Keratinocyte (primary cell): ENCODE results near the gene SYVN1. TPM values are rescaled to one million over a fixed set of nuclear protein-coding genes. Genes with fewer than 3 reads are reported as not detected.

Experiments
- DNase-seq: peaks from one replicate; pipeline ENCODE4 v3.0.0-alpha.2; 2011; ENCODE audit warnings: low read depth, missing footprints, low spot score
- FAIRE-seq: peaks from 2 replicates; lab custom pipeline; 2011; peaks lifted over from hg19 to GRCh38; lab: Jason Lieb, UNC
- H2AFZ ChIP-seq: 2 replicates; pipeline ENCODE4 v1.6.0; 2012; ENCODE audit warnings: low read length, control low read depth, inconsistent platforms; ENCODE audit not compliant: control insufficient read depth
- H3K27ac ChIP-seq: 2 replicates; pipeline ENCODE4 v1.5.1; 2011; ENCODE audit warnings: low read length; ENCODE audit not compliant: control insufficient read depth, insufficient read depth
- H3K27me3 ChIP-seq: 3 replicates; pipeline ENCODE4 v1.6.0; 2011; ENCODE audit warnings: low read length; ENCODE audit not compliant: control insufficient read depth, insufficient read depth; ENCODE audit errors: extremely low read depth
- H3K36me3 ChIP-seq, 2 experiments: 2 replicates in 1 of 2; 3 replicates in 1 of 2; pipeline ENCODE4 v1.5.1; 2011; ENCODE audit warnings: low read length in 2 of 2, mild to moderate bottlenecking in 1 of 2; ENCODE audit not compliant: control insufficient read depth in 2 of 2, insufficient read depth in 2 of 2; ENCODE audit errors: extremely low read depth in 1 of 2
- H3K4me1 ChIP-seq: 3 replicates; pipeline ENCODE4 v1.5.1; 2011; ENCODE audit warnings: low read length; ENCODE audit not compliant: control insufficient read depth, insufficient read depth; ENCODE audit errors: extremely low read depth
- H3K4me2 ChIP-seq: 3 replicates; pipeline ENCODE4 v1.6.0; 2011; ENCODE audit warnings: low read depth, low read length; ENCODE audit not compliant: control insufficient read depth, insufficient read depth; ENCODE audit errors: extremely low read depth
- H3K4me3 ChIP-seq, 3 experiments: fragments of 200-600 bp in 1 of 3; sonication (generic) in 1 of 3; 2 replicates in 2 of 3; 3 replicates in 1 of 3; pipeline ENCODE4 v1.5.1; 2011 to 2016; ENCODE audit warnings: low read length in 3 of 3, mild to moderate bottlenecking in 3 of 3, control low read depth in 2 of 3, inconsistent platforms in 1 of 3, low read depth in 1 of 3, mixed read lengths in 1 of 3, mixed run types in 1 of 3, moderate library complexity in 1 of 3; ENCODE audit not compliant: control insufficient read depth in 2 of 3, insufficient read depth in 2 of 3; ENCODE audit errors: extremely low read depth in 1 of 3
- H3K79me2 ChIP-seq: 2 replicates; pipeline ENCODE4 v1.6.0; 2012; ENCODE audit warnings: low read length; ENCODE audit not compliant: control insufficient read depth, insufficient read depth
- H3K9ac ChIP-seq: 3 replicates; pipeline ENCODE4 v1.6.0; 2011; ENCODE audit warnings: low read length; ENCODE audit not compliant: control insufficient read depth, insufficient read depth; ENCODE audit errors: extremely low read depth
- H3K9me1 ChIP-seq: 3 replicates; pipeline ENCODE4 v1.6.0; 2011; ENCODE audit warnings: low read length; ENCODE audit not compliant: control insufficient read depth, insufficient read depth; ENCODE audit errors: extremely low read depth
- H3K9me3 ChIP-seq: 2 replicates; pipeline ENCODE4 v1.5.1; 2012; ENCODE audit warnings: low read depth, low read length; ENCODE audit not compliant: control insufficient read depth
- H4K20me1 ChIP-seq: 3 replicates; pipeline ENCODE4 v1.6.0; 2011; ENCODE audit warnings: low read length; ENCODE audit not compliant: control insufficient read depth, insufficient read depth; ENCODE audit errors: extremely low read depth
- EZH2 ChIP-seq: IDR thresholded peaks from one replicate; pipeline ENCODE4 v1.6.1; 2012; ENCODE audit warnings: inconsistent platforms, mild to moderate bottlenecking, low read length, moderate library complexity
- dilution Hi-C: fragments of 300-500 bp; cut with MboI; formaldehyde crosslinking; loops from one replicate; pipeline ENCODE4 v1.7.0; 2020; ENCODE audit warnings: low sequenced_read_pairs; ENCODE audit not compliant: extremely low pct_ligation_motif_present
- polyA plus RNA-seq, 5 experiments: library from polyadenylated mRNA; depleted of rRNA in 3 of 5; stranded (reverse) in 3 of 5; stranded (forward) in 1 of 5; unstranded in 1 of 5; fragments of >200 nt; gene quantifications; 1 replicate in 1 of 5; 2 replicates in 3 of 5; 3 replicates in 1 of 5; pipeline versions ENCODE4 v1.2.1 to v1.2.3, GENCODE V29; 2011 to 2012; ENCODE audit warnings: missing spikeins in 2 of 5, low read depth in 1 of 5, low replicate concordance in 1 of 5
- TF ChIP-seq, protein P1 (sequence below), 3 experiments: IDR thresholded peaks in 1 of 3; conservative IDR thresholded peaks in 1 of 3; optimal IDR thresholded peaks in 1 of 3; 2 replicates in 2 of 3; 3 replicates in 1 of 3; pipeline versions ENCODE3 to v1.5.1; 2011; ENCODE audit warnings: low read length in 3 of 3, mild to moderate bottlenecking in 3 of 3, moderate library complexity in 2 of 3, control low read depth in 1 of 3, inconsistent platforms in 1 of 3; ENCODE audit not compliant: insufficient read depth in 2 of 3; ENCODE audit errors: extremely low read depth in 1 of 3

Gene SYVN1
- polyA plus RNA-seq, 1 donor (not counting 4 experiments of a cell fraction or from before 2014, with no cell fraction given) = 10.8 TPM

DNA sequence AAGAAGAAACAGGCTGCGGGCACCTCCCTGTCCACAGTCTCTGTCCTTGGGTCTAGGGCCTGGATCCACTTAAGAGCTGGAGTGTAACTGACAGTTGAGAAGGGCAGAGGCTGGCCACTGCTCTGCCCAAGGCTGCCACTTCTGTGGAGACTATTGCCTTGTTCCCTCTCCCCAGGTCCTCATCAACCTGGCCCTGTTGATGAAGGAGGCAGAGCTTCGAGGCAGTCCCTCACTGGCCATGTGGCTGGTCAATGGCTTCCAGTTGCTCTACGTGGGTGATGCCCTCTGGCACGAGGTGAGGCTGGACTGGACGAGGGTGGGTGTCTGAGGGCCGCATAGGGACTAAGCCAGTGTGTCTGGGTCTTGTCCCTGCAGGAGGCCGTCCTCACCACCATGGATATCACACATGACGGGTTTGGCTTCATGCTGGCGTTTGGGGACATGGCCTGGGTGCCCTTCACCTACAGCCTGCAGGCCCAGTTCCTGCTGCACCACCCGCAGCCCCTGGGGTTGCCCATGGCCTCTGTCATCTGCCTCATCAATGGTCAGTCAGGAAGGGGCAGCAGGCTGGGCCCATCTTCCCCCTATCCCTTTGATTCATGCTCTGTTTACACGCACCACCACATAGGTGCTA lies 19.7 kb downstream of the SYVN1 start:
- dilution Hi-C loops = no loop called here
- H3K9ac ChIP-seq = no peak overlapping the region

DNA sequence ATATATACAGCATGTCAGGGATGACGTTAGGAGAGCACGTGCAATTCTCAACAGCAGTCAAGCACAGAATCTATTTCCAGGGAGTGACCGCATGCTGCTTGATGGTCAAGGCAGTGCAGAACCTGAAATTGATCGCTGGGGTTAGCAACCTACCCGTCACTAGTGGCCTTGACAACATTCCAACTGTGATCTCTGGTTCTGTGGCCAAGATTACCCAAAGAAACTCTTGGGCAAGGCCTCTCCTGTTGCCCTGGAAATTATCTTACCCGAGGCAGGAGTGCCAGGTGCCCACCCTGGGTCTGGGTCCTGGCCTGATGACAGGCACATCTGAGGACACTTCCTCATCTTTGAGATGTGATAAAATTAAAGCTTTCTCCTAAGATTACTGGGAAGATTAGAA lies 20.5 kb downstream of the SYVN1 start:
- Histone ChIP-seq H3K9ac (no peak overlapping the region), H3K27me3 (no peaks in the 10 kb centered on the region), H3K79me2 (peaks cover 18% of the 10 kb centered on the region), H3K4me3 (no peak overlapping the region), H4K20me1 (no peaks in the 10 kb centered on the region), H2AFZ (no peak overlapping the region), H3K9me1 (peaks cover 2% of the 10 kb centered on the region), H3K27ac (no peak overlapping the region), H3K4me2 (no peak overlapping the region), H3K9me3 (no peaks in the 10 kb centered on the region), H3K36me3 (peaks cover 14 to 15% of the 10 kb centered on the region in 2 experiments), H3K4me1 (peaks cover 32% of the 10 kb centered on the region)
- no peak for TF ChIP-seq EZH2
- TF ChIP-seq, protein P1, sequence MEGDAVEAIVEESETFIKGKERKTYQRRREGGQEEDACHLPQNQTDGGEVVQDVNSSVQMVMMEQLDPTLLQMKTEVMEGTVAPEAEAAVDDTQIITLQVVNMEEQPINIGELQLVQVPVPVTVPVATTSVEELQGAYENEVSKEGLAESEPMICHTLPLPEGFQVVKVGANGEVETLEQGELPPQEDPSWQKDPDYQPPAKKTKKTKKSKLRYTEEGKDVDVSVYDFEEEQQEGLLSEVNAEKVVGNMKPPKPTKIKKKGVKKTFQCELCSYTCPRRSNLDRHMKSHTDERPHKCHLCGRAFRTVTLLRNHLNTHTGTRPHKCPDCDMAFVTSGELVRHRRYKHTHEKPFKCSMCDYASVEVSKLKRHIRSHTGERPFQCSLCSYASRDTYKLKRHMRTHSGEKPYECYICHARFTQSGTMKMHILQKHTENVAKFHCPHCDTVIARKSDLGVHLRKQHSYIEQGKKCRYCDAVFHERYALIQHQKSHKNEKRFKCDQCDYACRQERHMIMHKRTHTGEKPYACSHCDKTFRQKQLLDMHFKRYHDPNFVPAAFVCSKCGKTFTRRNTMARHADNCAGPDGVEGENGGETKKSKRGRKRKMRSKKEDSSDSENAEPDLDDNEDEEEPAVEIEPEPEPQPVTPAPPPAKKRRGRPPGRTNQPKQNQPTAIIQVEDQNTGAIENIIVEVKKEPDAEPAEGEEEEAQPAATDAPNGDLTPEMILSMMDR (optimal IDR thresholded peaks at IDR 0.05 in 1 of 3, IDR thresholded peaks at IDR 0.05 in 1 of 3, conservative IDR thresholded peaks at IDR 0.05 in 1 of 3; ENCODE audit: extremely low read depth in 1 of 3, insufficient read depth in 2 of 3, low read length in 3 of 3) = no peak
- dilution Hi-C loops = no loop called here
- DNase-seq = no peak
- no peak for FAIRE-seq

More for the DNA sequence above, 19.7 kb downstream of the SYVN1 start:
- Histone ChIP-seq H3K4me3 (no peak overlapping the region), H3K9me1 (peaks cover 2% of the 10 kb centered on the region), H3K4me2 (no peak overlapping the region), H3K4me1 (peaks cover 33% of the 10 kb centered on the region), H3K9me3 (no peaks in the 10 kb centered on the region), H4K20me1 (no peaks in the 10 kb centered on the region), H3K27me3 (no peaks in the 10 kb centered on the region), H3K36me3 (peaks cover 15 to 18% of the 10 kb centered on the region in 2 experiments), H3K79me2 (peaks cover 19% of the 10 kb centered on the region), H2AFZ (no peak overlapping the region), H3K27ac (no peak overlapping the region)
- no peak for TF ChIP-seq EZH2
- TF ChIP-seq, protein P1 (optimal IDR thresholded peaks at IDR 0.05 in 1 of 3, IDR thresholded peaks at IDR 0.05 in 1 of 3, conservative IDR thresholded peaks at IDR 0.05 in 1 of 3; ENCODE audit: extremely low read depth in 1 of 3, insufficient read depth in 2 of 3, low read length in 3 of 3) = no peak
- DNase-seq (no peak), FAIRE-seq (no peak)
